Transverse colon (tissue), 4 donors: ENCODE data around the gene WIPF1. TPM values are rescaled to one million over a fixed set of nuclear protein-coding genes. Genes with fewer than 3 reads are reported as not detected.

ENCODE experiments used
- DNase-seq: peaks from one replicate; pipeline ENCODE4 v3.0.0-alpha.2; 2019
- H3K27ac ChIP-seq, 4 donors: fragments of 200-600 bp; sonication (generic); 2 replicates each; pipeline ENCODE4 v1.5.1; 2016 to 2018; ENCODE audit warnings: inconsistent platforms in 4 of 4
- H3K27me3 ChIP-seq: fragments of 200-600 bp; sonication (generic); 2 replicates; pipeline ENCODE4 v1.5.1; 2017; ENCODE audit warnings: inconsistent platforms
- H3K36me3 ChIP-seq, 4 donors: fragments of 200-600 bp; sonication (generic); 2 replicates each; pipeline ENCODE4 v1.5.1; 2017 to 2019; ENCODE audit warnings: inconsistent platforms in 4 of 4
- H3K4me1 ChIP-seq, 4 donors: fragments of 200-600 bp; sonication (generic); 2 replicates each; pipeline ENCODE4 v1.5.1; 2017 to 2020; ENCODE audit warnings: inconsistent platforms in 4 of 4
- H3K4me3 ChIP-seq, 4 donors: fragments of 200-600 bp; sonication (generic); 1 replicate in 1 of 4; 2 replicates in 3 of 4; pipeline versions ENCODE4 v1.5.1 to v1.6.1; 2017 to 2019; ENCODE audit warnings: inconsistent platforms in 4 of 4
- H3K9me3 ChIP-seq, 2 donors: fragments of 200-600 bp; sonication (generic); 2 replicates each; pipeline ENCODE4 v1.5.1; 2017 to 2019; ENCODE audit warnings: inconsistent platforms in 2 of 2
- EP300 ChIP-seq: sonication (generic); formaldehyde crosslinking; IDR thresholded peaks from one replicate; pipeline ENCODE4 v1.6.1; 2017; ENCODE audit warnings: antibody characterized with exemption, low read depth
- POLR2A ChIP-seq: fragments of 450-650 bp; IDR thresholded peaks from one replicate; pipeline ENCODE4 v1.6.1; 2016; ENCODE audit warnings: antibody characterized with exemption, mild to moderate bottlenecking, moderate library complexity
- POLR2AphosphoS5 ChIP-seq, 3 donors: sonication (generic); formaldehyde crosslinking; IDR thresholded peaks; one replicate each; pipeline ENCODE4 v1.6.1; 2016; ENCODE audit warnings: antibody characterized with exemption in 3 of 3
- WGBS, 2 donors: methylation state at CpG; one replicate each; pipeline ENCODE4 v1.1.5; 2018; ENCODE audit warnings: low coverage in 1 of 2; 5-methylcytosine and 5-hydroxymethylcytosine counted together
- in situ Hi-C, 4 donors: fragments of 200-750 bp; cut with MboI; loops; one replicate each; pipeline versions ENCODE4 v1.15.0 to v1.15.1; 2017; ENCODE audit warnings: low sequenced_read_pairs in 3 of 4, low pct_ligation_motif_present in 1 of 4, low pct_unique_long_range_greater_than_20kb in 1 of 4
- intact Hi-C: fragments of 100-400 bp; cut with DNase I; formaldehyde crosslinking; loops from one replicate; pipeline ENCODE4 v1.15.1; 2023; ENCODE audit warnings: low total_unique reads
- total RNA-seq, 4 donors: library from RNA; depleted of rRNA; stranded (reverse); fragments of >200 nt; gene quantifications; one replicate each; pipeline ENCODE4 v1.1.0, GENCODE V29; 2016
- TF ChIP-seq, protein P1 (sequence below), 5 experiments: fragments of 200-600 bp in 3 of 5; fragments of 450-650 bp in 2 of 5; sonication (generic) in 3 of 5; IDR thresholded peaks; 1 replicate in 2 of 5; 2 replicates in 3 of 5; pipeline ENCODE4 v1.5.1; 2016 to 2017; ENCODE audit warnings: antibody characterized with exemption in 5 of 5, inconsistent platforms in 3 of 5, mild to moderate bottlenecking in 2 of 5, moderate library complexity in 1 of 5

The WIPF1 gene
- total RNA-seq, 4 donors from 2014 or later: 8.5 to 32.6 (median 16.1) TPM

DNA sequence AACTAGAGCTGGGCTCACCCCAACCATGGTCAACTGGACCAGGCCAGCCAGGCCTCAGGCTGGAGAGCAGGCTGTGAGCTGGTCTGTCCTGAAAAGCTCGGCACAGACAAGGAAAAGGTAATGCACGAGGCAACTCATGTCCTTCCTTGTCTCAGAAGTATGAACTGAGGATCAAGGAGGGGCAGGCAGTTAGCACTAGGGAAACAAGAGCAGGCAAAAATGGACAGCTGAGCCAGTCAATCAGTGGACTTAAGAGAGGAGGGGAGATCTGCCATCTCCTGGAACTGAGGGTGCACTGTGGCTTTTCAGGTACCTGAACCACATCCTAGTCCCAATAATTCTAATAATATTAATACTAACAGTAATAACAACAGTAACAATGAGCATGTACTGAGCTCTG lies 20.6 kb upstream of the WIPF1 start:
- in situ Hi-C loops: no loop called here
- DNase-seq: no peak
- peak overlapping the region in 1 of 4 donors; percentile 27 for H3K27ac ChIP-seq
- no peaks in the 10 kb centered on the region for H3K9me3 ChIP-seq
- no peaks in the 10 kb centered on the region for H3K36me3 ChIP-seq
- intact Hi-C loops: loop anchor here (10.0 kb wide), 1 partner anchor 67 kb away; no protein-coding TSS in a partner anchor
- H3K4me3 ChIP-seq: no peak overlapping the region
- H3K4me1 ChIP-seq: peaks cover 0 to 40% (median 21%) of the 10 kb centered on the region in 4 donors
- H3K27me3 ChIP-seq: no peaks in the 10 kb centered on the region
- 68 to 83% methylated on average over 1 to 2 of the region's 2 CpGs for WGBS, 2 donors
- TF ChIP-seq, protein P1, sequence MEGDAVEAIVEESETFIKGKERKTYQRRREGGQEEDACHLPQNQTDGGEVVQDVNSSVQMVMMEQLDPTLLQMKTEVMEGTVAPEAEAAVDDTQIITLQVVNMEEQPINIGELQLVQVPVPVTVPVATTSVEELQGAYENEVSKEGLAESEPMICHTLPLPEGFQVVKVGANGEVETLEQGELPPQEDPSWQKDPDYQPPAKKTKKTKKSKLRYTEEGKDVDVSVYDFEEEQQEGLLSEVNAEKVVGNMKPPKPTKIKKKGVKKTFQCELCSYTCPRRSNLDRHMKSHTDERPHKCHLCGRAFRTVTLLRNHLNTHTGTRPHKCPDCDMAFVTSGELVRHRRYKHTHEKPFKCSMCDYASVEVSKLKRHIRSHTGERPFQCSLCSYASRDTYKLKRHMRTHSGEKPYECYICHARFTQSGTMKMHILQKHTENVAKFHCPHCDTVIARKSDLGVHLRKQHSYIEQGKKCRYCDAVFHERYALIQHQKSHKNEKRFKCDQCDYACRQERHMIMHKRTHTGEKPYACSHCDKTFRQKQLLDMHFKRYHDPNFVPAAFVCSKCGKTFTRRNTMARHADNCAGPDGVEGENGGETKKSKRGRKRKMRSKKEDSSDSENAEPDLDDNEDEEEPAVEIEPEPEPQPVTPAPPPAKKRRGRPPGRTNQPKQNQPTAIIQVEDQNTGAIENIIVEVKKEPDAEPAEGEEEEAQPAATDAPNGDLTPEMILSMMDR (IDR thresholded peaks at IDR 0.05): no peak
- TF ChIP-seq POLR2A: no peak
- no peak for TF ChIP-seq EP300
- TF ChIP-seq POLR2AphosphoS5 (IDR thresholded peaks at IDR 0.05): no peak

DNA sequence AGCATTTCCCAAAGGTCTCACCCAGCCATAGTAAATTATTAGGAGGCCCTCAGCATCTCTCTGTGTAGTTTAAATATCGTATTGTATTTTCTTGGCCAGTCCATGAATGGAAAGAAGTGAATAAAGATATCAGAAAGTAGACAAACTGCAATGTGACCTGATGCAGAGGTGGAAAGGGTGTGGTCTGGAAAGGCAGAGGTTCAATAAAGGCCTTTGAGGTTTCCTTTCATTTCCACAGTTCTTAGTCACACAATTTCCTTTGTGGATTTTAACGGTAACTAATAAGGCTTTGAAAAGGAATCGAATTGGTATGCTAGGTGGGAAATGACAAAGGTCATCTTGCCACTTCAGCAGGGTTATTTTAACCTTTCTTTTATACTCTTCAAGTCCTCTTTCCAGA lies 20.1 kb upstream of the WIPF1 start:
- peaks cover 0 to 45% (median 25%) of the 10 kb centered on the region in 4 donors for H3K4me1 ChIP-seq
- no peaks in the 10 kb centered on the region for H3K27me3 ChIP-seq
- no peaks in the 10 kb centered on the region for H3K36me3 ChIP-seq
- in situ Hi-C loops: no loop called here
- no peaks in the 10 kb centered on the region for H3K9me3 ChIP-seq
- H3K27ac ChIP-seq: peak overlapping the region in 1 of 4 donors; percentile 27
- TF ChIP-seq EP300: no peak
- no peak for TF ChIP-seq POLR2AphosphoS5 (IDR thresholded peaks at IDR 0.05)
- TF ChIP-seq POLR2A: no peak
- TF ChIP-seq, protein P1 (IDR thresholded peaks at IDR 0.05): no peak
- DNase-seq: no peak
- 55 to 64% methylated on average over 3 of the region's 3 CpGs for WGBS, 2 donors
- H3K4me3 ChIP-seq: no peak overlapping the region
- intact Hi-C loops: loop anchor here (10.0 kb wide), 1 partner anchor 67 kb away; no protein-coding TSS in a partner anchor

DNA sequence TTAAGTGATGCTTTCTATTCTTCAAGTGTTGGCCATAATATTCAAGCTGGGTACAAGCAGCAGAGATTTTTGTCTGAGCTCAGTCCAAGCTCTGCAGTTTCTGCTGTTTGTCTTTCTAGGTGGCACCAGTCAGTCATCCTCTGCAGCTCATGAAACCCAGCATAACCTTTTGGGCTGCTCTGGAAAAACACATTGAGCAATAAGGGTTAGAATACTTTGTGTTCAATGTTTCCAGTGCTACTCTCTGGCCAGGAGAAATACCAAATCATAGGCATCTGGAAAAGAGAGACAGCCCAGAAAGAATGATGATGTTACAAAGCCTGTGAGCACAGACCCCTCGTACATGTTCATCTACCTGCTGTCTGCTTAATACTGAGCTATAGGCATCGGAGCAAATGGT lies 19.5 kb upstream of the WIPF1 start:
- in situ Hi-C loops (no loop called here), intact Hi-C loops (loop anchor here (10.0 kb wide), 1 partner anchor 68 kb away; no protein-coding TSS in a partner anchor)
- no peak overlapping the region for H3K4me3 ChIP-seq
- WGBS, 2 donors: 98% methylated on average over 2 of the region's 2 CpGs; no CpG with 5 or more reads in 1 of the 2 donors
- H3K4me1 ChIP-seq: peaks cover 0 to 46% (median 25%) of the 10 kb centered on the region in 4 donors
- no peaks in the 10 kb centered on the region for H3K27me3 ChIP-seq
- TF ChIP-seq EP300 (no peak), POLR2AphosphoS5 (IDR thresholded peaks at IDR 0.05) (no peak), POLR2A (no peak)
- TF ChIP-seq, protein P1 (IDR thresholded peaks at IDR 0.05): no peak
- DNase-seq: no peak
- H3K36me3 ChIP-seq: no peaks in the 10 kb centered on the region
- H3K9me3 ChIP-seq: no peaks in the 10 kb centered on the region
- peak overlapping the region in 1 of 4 donors; percentile 27 for H3K27ac ChIP-seq

DNA sequence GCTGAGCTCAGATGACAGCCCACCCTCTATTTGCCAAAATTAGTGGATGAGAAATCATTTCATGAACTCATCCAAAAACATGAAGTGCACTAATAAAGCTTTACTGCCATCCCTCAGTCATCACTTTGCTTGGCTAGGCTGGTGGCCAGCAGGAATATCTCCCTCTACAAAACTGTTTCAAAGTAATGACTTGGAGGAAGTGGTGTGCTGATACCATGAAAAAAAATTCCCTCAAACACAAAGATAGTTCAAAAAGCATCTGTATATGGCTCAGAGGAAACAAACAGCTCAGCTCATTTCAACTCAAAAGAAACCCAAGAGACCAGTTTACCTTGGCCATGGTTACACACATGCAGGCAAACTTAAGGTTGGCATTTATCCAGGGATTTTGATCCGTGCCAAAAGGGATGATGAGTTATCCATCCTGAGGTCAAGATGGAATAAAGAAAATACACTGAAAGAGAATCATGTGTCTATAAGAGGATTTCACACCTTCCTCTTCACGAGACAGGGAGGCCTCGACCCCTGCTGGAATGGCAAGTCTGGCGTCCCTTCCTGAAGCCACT lies 18.4 kb upstream of the WIPF1 start:
- intact Hi-C loops: loop anchor here (10.0 kb wide), 1 partner anchor 69 kb away; no protein-coding TSS in a partner anchor
- 0 to 63% methylated on average over 1 to 4 of the region's 4 CpGs for WGBS, 2 donors
- Histone ChIP-seq H3K27me3 (no peaks in the 10 kb centered on the region), H3K9me3 (no peaks in the 10 kb centered on the region), H3K27ac (peak overlapping the region in 3 of 4 donors; percentile 1 to 25 (median 6)), H3K4me1 (peaks cover 0 to 46% (median 25%) of the 10 kb centered on the region in 4 donors), H3K4me3 (no peak overlapping the region), H3K36me3 (no peaks in the 10 kb centered on the region)
- no peak for DNase-seq
- in situ Hi-C loops: no loop called here
- TF ChIP-seq, protein P1 (IDR thresholded peaks at IDR 0.05): no peak
- TF ChIP-seq POLR2AphosphoS5 (IDR thresholded peaks at IDR 0.05) (no peak), POLR2A (no peak), EP300 (no peak)
